Spleen (tissue), 13 donors: Measurements from ENCODE around the gene SPAG5. TPM values are rescaled to one million over a fixed set of nuclear protein-coding genes. Genes with fewer than 3 reads are reported as not detected.

Source experiments
- DNase-seq: peaks from one replicate; pipeline ENCODE4 v3.0.0-alpha.2; 2020
- H3K27ac ChIP-seq, 8 donors: fragments of 200-600 bp; sonication (generic) in 7 of 8; 1 replicate in 4 of 8; 2 replicates in 4 of 8; pipeline versions ENCODE4 v1.5.0 to v1.8.0; 2016 to 2021; ENCODE audit warnings: inconsistent platforms in 4 of 8, mild to moderate bottlenecking in 4 of 8, moderate library complexity in 1 of 8
- H3K27me3 ChIP-seq, 7 donors: fragments of 200-600 bp; sonication (generic) in 6 of 7; replicated peaks in 1 of 7; 1 replicate in 4 of 7; 2 replicates in 3 of 7; pipeline versions ENCODE4 v1.5.0 to v1.8.0; 2016 to 2021; ENCODE audit warnings: inconsistent platforms in 3 of 7, mild to moderate bottlenecking in 1 of 7
- H3K36me3 ChIP-seq, 6 donors: fragments of 200-600 bp; sonication (generic) in 5 of 6; 1 replicate in 4 of 6; 2 replicates in 2 of 6; pipeline versions ENCODE4 v1.5.0 to v1.8.0; 2016 to 2021; ENCODE audit warnings: inconsistent platforms in 2 of 6
- H3K4me1 ChIP-seq, 6 donors: fragments of 200-600 bp; sonication (generic) in 5 of 6; 1 replicate in 3 of 6; 2 replicates in 3 of 6; pipeline versions ENCODE4 v1.5.0 to v1.8.0; 2016 to 2021; ENCODE audit warnings: inconsistent platforms in 3 of 6
- H3K4me3 ChIP-seq, 8 donors: fragments of 200-600 bp; sonication (generic) in 7 of 8; 1 replicate in 4 of 8; 2 replicates in 4 of 8; pipeline versions ENCODE4 v1.5.0 to v1.8.0; 2016 to 2021; ENCODE audit warnings: inconsistent platforms in 4 of 8, mild to moderate bottlenecking in 4 of 8, moderate library complexity in 2 of 8
- H3K9me3 ChIP-seq, 8 donors: fragments of 200-600 bp; sonication (generic) in 7 of 8; 1 replicate in 4 of 8; 2 replicates in 4 of 8; pipeline versions ENCODE4 v1.5.0 to v1.8.0; 2016 to 2021; ENCODE audit warnings: inconsistent platforms in 4 of 8
- CTCF ChIP-seq, 11 experiments: fragments of 200-600 bp in 7 of 11; fragments of 450-650 bp in 4 of 11; sonication (generic) in 4 of 11; IDR thresholded peaks in 8 of 11; conservative IDR thresholded peaks in 3 of 11; 1 replicate in 7 of 11; 2 replicates in 4 of 11; pipeline versions ENCODE4 v1.4.0 to v1.8.0; 2016 to 2021; ENCODE audit warnings: antibody characterized with exemption in 11 of 11, inconsistent platforms in 4 of 11, mild to moderate bottlenecking in 1 of 11
- POLR2A ChIP-seq, 3 donors: fragments of 450-650 bp; IDR thresholded peaks; one replicate each; pipeline ENCODE4 v1.5.1; 2017; ENCODE audit warnings: antibody characterized with exemption in 3 of 3, mild to moderate bottlenecking in 1 of 3
- POLR2AphosphoS5 ChIP-seq, 3 donors: sonication (generic); formaldehyde crosslinking; IDR thresholded peaks; one replicate each; pipeline ENCODE4 v1.5.1; 2017; ENCODE audit warnings: antibody characterized with exemption in 3 of 3
- WGBS, 5 donors: extraction: QIAGEN DNeasy Blood & Tissue Kit in 3 of 5; methylation state at CpG; one replicate each; pipeline versions ENCODE4 v1.1.5 to v1.1.7; 2013 to 2018; 5-methylcytosine and 5-hydroxymethylcytosine counted together
- intact Hi-C: fragments of 100-400 bp; cut with DNase I; formaldehyde crosslinking; loops from one replicate; pipeline ENCODE4 v1.15.0; 2023; ENCODE audit warnings: low total_unique reads
- long read RNA-seq, 2 donors: transcript quantifications; one replicate each; lab custom pipeline, GENCODE V29; 2026
- polyA plus RNA-seq, 3 donors: library from polyadenylated mRNA; stranded (reverse); fragments of 200-250 nt; gene quantifications; one replicate each; pipeline ENCODE4 v1.2.1, GENCODE V29; 2013
- total RNA-seq, 7 donors: library from RNA; depleted of rRNA in 3 of 7; stranded (reverse); fragments of >200 nt in 3 of 7; fragmentation: NEBNext Ultra II Directional in 4 of 7; extraction: Animal tissue kit (Norgen Biotek cat#: 25700) in 4 of 7; gene quantifications; one replicate each; pipeline versions ENCODE4 v1.1.0 to v1.2.1, GENCODE V29; 2016 to 2021
- donor health status: healthy with polysubstance abuse.
- donor health status: DM: no; HTN: no; CAD: no; lungs with moderate emphysema.
- donor health status: DM: no; HTN: no; CAD: no.
- donor health status: Bipolar disorder and iron deficiency.
- donor health status: healthy.
- donor health status: DM: no; HTN: no; CAD: no.
- donor health status: DM: yes; HTN: yes; CAD: no.

Gene SPAG5
- 10 to 100 TPM in 5 of 7 donors, 1 to 10 TPM in 2; 6.2 to 19.7 (median 14.3) TPM for total RNA-seq
- 10 to 100 TPM in 2 of 3 donors, 1 to 10 TPM in 1; 9.6 to 18.0 (median 14.9) TPM for polyA plus RNA-seq
- long read RNA-seq, donor 1, full-length matches to known transcripts = 1 of 6 reads
- long read RNA-seq, donor 1, partial matches to known transcripts = 5 of 6 reads
- long read RNA-seq, donor 1, other reads (novel, unspliced or antisense) = 0 of 6 reads
- long read RNA-seq, donor 2 = 0 reads

- DNase-seq = peak; percentile 99
- H3K4me3 ChIP-seq = peak within 1 kb of the TSS; percentile 48 to 84 (median 54)
- peaks cover 12 to 29% (median 22%) of the 10 kb centered on the region in 6 donors for H3K4me1 ChIP-seq
- H3K27me3 ChIP-seq = no peaks in the 10 kb centered on the region
- no peaks in the 10 kb centered on the region for H3K9me3 ChIP-seq
- peak within 1 kb of the TSS; percentile 93 to 99 (median 96) for H3K27ac ChIP-seq
- 0 to 1% (median 1%) methylated on average over 15 to 44 of the region's 44 CpGs for WGBS, 5 donors
- H3K36me3 ChIP-seq = no peaks in the 10 kb centered on the region
- intact Hi-C loops = no loop called here
- TF ChIP-seq CTCF (IDR thresholded peaks at IDR 0.05 in 8 of 11, conservative IDR thresholded peaks at IDR 0.05 in 3 of 11) (peak in 1 of 11 experiments; percentile 13), POLR2AphosphoS5 (IDR thresholded peaks at IDR 0.05) (peak; percentile 99 to 100 (median 99)), POLR2A (IDR thresholded peaks at IDR 0.05) (peak; percentile 84 to 95 (median 87))
These were observed at the start of gene SPAG5 for GRCh38 chr17:28598799-28599310. Gene SPAG5, minus strand, starts transcription at chr17:28599025. Its CDS starts 79 bp downstream, at chr17:28598946.

DNA sequence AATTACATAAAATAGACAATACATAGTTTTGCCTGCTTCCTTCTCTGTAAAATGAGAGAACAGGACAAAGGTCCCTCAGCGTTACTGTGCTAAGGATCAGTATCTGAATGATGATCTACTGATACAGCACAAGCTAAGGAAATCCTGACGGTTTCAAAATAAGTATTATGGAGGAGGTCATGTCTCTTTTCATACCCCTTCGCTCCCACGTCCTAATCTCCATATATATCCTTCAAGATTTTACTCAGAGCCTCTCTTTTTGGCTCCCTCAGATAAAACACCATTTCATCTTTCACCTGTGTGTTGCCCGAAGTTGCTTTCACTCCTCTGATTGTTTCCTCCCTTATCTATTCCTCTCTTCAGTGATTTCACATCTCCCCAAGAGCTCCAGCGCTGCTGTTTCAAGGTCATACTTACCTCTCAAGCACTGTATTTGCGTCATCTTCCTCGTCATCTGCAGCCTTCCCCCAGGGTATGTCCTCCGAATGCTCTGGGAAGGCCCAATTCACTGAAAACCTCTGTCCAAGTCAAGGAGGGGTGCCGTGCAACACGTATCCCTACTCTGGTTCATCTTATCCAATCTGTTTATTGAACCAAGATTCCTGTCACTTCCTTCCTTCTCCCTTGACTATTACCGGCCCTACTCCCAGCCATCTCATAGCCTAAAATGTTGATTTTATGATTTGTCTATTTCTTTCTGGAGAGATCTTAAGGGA, 47.4 kb upstream of the SPAG5 start:
- Histone ChIP-seq H3K36me3 (peaks cover 2 to 62% (median 42%) of the 10 kb centered on the region in 6 donors), H3K4me3 (peak overlapping the region in 4 of 8 donors; percentile 6 to 97 (median 89)), H3K4me1 (peaks cover 31 to 64% (median 51%) of the 10 kb centered on the region in 6 donors), H3K9me3 (no peaks in the 10 kb centered on the region), H3K27ac (peak overlapping the region; percentile 93 to 99 (median 96)), H3K27me3 (no peaks in the 10 kb centered on the region)
- no peak for TF ChIP-seq CTCF (IDR thresholded peaks at IDR 0.05 in 8 of 11, conservative IDR thresholded peaks at IDR 0.05 in 3 of 11)
- TF ChIP-seq POLR2A (IDR thresholded peaks at IDR 0.05) = no peak
- TF ChIP-seq POLR2AphosphoS5 (IDR thresholded peaks at IDR 0.05) = no peak
- intact Hi-C loops = no loop called here
- WGBS, 5 donors = 48 to 68% (median 52%) methylated on average over 12 of the region's 12 CpGs
- no peak for DNase-seq

DNA sequence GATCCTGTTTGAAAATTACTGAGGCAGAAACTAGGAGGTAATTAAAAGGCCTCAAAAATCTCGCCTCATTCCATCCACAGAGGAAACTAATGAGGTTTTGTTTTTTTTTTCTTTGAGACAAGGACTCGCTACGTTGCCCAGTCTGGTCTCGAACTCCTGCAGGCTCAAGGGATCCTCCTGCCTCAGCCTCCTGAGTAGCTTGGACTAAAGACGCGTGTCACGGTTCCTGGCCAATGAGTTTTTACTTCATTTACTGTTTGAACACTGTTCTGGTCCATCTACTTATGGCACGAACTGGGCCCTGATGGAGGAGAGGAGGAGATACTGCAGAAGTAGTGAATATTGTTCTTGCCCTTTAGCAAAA, 46.7 kb upstream of the SPAG5 start:
- Histone ChIP-seq H3K9me3 (no peaks in the 10 kb centered on the region), H3K4me3 (peak overlapping the region; percentile 68 to 97 (median 90)), H3K27ac (peak overlapping the region; percentile 93 to 99 (median 96)), H3K4me1 (peaks cover 31 to 70% (median 52%) of the 10 kb centered on the region in 6 donors), H3K27me3 (no peaks in the 10 kb centered on the region), H3K36me3 (peaks cover 2 to 62% (median 44%) of the 10 kb centered on the region in 6 donors)
- TF ChIP-seq CTCF (IDR thresholded peaks at IDR 0.05 in 8 of 11, conservative IDR thresholded peaks at IDR 0.05 in 3 of 11) = peak in 1 of 11 experiments; percentile 4
- no peak for TF ChIP-seq POLR2AphosphoS5 (IDR thresholded peaks at IDR 0.05)
- TF ChIP-seq POLR2A (IDR thresholded peaks at IDR 0.05) = no peak
- no peak for DNase-seq
- WGBS, 5 donors = 19 to 33% (median 25%) methylated on average over 8 of the region's 8 CpGs
- intact Hi-C loops = no loop called here
